SK-N-SH treated with all-trans-retinoic acid at 6 μM for 48 hours (cell line): ENCODE data around the gene C12orf57.

Experiments used
- BACH2 ChIP-seq: fragments of 250-450 bp; sonication (Bioruptor Pico); IDR thresholded peaks from 2 replicates; pipeline ENCODE4 v1.9.0; 2021; ENCODE audit warnings: mild to moderate bottlenecking, borderline replicate concordance
- PATZ1 ChIP-seq: fragments of 250-450 bp; sonication (Bioruptor Pico); IDR thresholded peaks from 2 replicates; pipeline ENCODE4 v1.8.0; 2020; ENCODE audit warnings: mild to moderate bottlenecking, moderate library complexity, borderline replicate concordance
- PPARA ChIP-seq: fragments of 250-450 bp; sonication (Bioruptor Pico); IDR thresholded peaks from 2 replicates; pipeline ENCODE4 v1.5.0; 2020; ENCODE audit warnings: mild to moderate bottlenecking, borderline replicate concordance
- SNAI2 ChIP-seq: fragments of 250-450 bp; sonication (Bioruptor Pico); IDR thresholded peaks from 2 replicates; pipeline ENCODE4 v1.5.0; 2020; ENCODE audit warnings: mild to moderate bottlenecking, moderate library complexity
- TOX ChIP-seq: fragments of 250-450 bp; sonication (Bioruptor Pico); IDR thresholded peaks from 2 replicates; pipeline ENCODE4 v1.8.0; 2021; ENCODE audit warnings: mild to moderate bottlenecking, moderate library complexity, borderline replicate concordance
- ZFP3 ChIP-seq: fragments of 250-450 bp; sonication (Bioruptor Pico); IDR thresholded peaks from 2 replicates; pipeline ENCODE4 v1.5.0; 2020; ENCODE audit warnings: mild to moderate bottlenecking, moderate library complexity
- ZNF565 ChIP-seq: fragments of 450-650 bp; formaldehyde crosslinking; conservative IDR thresholded peaks from 2 replicates; pipeline ENCODE4 v1.5.0; 2020; ENCODE audit warnings: low read depth, mild to moderate bottlenecking, moderate library complexity
- TF ChIP-seq, protein P1 (sequence below): fragments of 250-450 bp; sonication (Bioruptor Pico); IDR thresholded peaks from 2 replicates; pipeline ENCODE4 v1.5.1; 2020; ENCODE audit warnings: low read depth, mild to moderate bottlenecking, moderate library complexity
- TF ChIP-seq, protein P2 (sequence below): fragments of 250-450 bp; sonication (Bioruptor Pico); IDR thresholded peaks from 2 replicates; pipeline ENCODE4 v1.5.0; 2020; ENCODE audit warnings: mild to moderate bottlenecking, moderate library complexity

GRCh38 chr12:6964605-6965025 lies 20.8 kb downstream of the C12orf57 start:
- TF ChIP-seq PPARA (CRISPR knock-in tag) (no peak), ZNF565 (CRISPR knock-in tag) (no peak), PATZ1 (CRISPR knock-in tag) (no peak), BACH2 (no peak), TOX (no peak), SNAI2 (CRISPR knock-in tag) (no peak), ZFP3 (no peak)
- TF ChIP-seq, protein P1, sequence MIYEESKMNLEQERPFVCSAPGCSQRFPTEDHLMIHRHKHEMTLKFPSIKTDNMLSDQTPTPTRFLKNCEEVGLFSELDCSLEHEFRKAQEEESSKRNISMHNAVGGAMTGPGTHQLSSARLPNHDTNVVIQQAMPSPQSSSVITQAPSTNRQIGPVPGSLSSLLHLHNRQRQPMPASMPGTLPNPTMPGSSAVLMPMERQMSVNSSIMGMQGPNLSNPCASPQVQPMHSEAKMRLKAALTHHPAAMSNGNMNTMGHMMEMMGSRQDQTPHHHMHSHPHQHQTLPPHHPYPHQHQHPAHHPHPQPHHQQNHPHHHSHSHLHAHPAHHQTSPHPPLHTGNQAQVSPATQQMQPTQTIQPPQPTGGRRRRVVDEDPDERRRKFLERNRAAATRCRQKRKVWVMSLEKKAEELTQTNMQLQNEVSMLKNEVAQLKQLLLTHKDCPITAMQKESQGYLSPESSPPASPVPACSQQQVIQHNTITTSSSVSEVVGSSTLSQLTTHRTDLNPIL (CRISPR knock-in tag) = no peak
- TF ChIP-seq, protein P2, sequence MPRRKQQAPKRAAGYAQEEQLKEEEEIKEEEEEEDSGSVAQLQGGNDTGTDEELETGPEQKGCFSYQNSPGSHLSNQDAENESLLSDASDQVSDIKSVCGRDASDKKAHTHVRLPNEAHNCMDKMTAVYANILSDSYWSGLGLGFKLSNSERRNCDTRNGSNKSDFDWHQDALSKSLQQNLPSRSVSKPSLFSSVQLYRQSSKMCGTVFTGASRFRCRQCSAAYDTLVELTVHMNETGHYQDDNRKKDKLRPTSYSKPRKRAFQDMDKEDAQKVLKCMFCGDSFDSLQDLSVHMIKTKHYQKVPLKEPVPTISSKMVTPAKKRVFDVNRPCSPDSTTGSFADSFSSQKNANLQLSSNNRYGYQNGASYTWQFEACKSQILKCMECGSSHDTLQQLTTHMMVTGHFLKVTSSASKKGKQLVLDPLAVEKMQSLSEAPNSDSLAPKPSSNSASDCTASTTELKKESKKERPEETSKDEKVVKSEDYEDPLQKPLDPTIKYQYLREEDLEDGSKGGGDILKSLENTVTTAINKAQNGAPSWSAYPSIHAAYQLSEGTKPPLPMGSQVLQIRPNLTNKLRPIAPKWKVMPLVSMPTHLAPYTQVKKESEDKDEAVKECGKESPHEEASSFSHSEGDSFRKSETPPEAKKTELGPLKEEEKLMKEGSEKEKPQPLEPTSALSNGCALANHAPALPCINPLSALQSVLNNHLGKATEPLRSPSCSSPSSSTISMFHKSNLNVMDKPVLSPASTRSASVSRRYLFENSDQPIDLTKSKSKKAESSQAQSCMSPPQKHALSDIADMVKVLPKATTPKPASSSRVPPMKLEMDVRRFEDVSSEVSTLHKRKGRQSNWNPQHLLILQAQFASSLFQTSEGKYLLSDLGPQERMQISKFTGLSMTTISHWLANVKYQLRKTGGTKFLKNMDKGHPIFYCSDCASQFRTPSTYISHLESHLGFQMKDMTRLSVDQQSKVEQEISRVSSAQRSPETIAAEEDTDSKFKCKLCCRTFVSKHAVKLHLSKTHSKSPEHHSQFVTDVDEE (CRISPR knock-in tag) = no peak
